Measurements from ENCODE around the gene PLEKHA7.

GRCh38 chr11:16989554-16989953, 24.7 kb downstream of the PLEKHA7 start:
- no peak for TF ChIP-seq CEBPB (IDR thresholded peaks at IDR 0.05; ENCODE audit: low read depth, low read length)
- TF ChIP-seq ATF2 (IDR thresholded peaks at IDR 0.05; ENCODE audit: low read length), result no peak
- TF ChIP-seq CTCF (IDR thresholded peaks at IDR 0.05; ENCODE audit: control extremely low read depth in 1 of 3, insufficient read depth in 1 of 3, low read depth in 1 of 3, low read length in 3 of 3), result no peak
- no peak for TF ChIP-seq CREB1 (IDR thresholded peaks at IDR 0.05)
- TF ChIP-seq BCL11A (IDR thresholded peaks at IDR 0.05; ENCODE audit: low read depth in 2 of 2, low read length in 2 of 2), result no peak
- TF ChIP-seq POLR2A (IDR thresholded peaks at IDR 0.05; ENCODE audit: control extremely low read depth in 1 of 2, low read depth in 2 of 2, low read length in 2 of 2), result no peak
- TF ChIP-seq GABPA (IDR thresholded peaks at IDR 0.05; ENCODE audit: borderline replicate concordance, insufficient read depth, low read length), result no peak
- TF ChIP-seq HDAC6 (IDR thresholded peaks at IDR 0.05; ENCODE audit: low read depth, low read length), result no peak
- TF ChIP-seq TCF12 (IDR thresholded peaks at IDR 0.05; ENCODE audit: low read depth, low read length), result no peak
